ENCODE data around the gene UBAC2.

UBAC2 gene

DNA sequence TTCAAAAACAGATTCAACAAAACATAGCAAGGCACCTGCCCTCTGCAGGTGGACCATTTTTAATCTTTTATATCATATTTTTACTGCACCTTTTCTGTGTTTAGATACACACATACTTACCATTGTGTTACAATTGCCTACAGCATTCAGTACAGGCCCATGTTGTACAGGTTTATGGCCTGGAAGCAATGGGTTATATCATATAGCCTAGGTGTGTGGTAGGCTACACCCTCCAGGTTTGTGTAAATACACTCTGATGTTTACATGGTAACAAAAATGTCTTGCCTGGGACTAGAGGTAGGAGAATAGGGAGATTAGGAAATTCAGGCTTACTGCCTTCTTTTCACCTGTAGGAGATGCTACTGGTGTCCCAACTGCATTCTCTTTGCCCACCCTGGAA lies 8.2 kb upstream of the UBAC2 start:
- Histone ChIP-seq H4K20me1 (ENCODE audit: insufficient read depth) (no peaks in the 10 kb centered on the region), H3K36me3 (ENCODE audit: insufficient read depth) (no peaks in the 10 kb centered on the region), H3K9ac (no peak overlapping the region), H3K27me3 (ENCODE audit: insufficient read depth, low read depth) (no peaks in the 10 kb centered on the region), H3K4me1 (ENCODE audit: low read depth, poor library complexity, severe bottlenecking) (no peaks in the 10 kb centered on the region), H3K79me2 (ENCODE audit: insufficient read depth, low read depth) (no peaks in the 10 kb centered on the region), H3K27ac (no peak overlapping the region), H3K4me2 (no peak overlapping the region), H2AFZ (ENCODE audit: low read depth) (no peak overlapping the region), H3K4me3 (IDR thresholded peaks at IDR 0.05; ENCODE audit: insufficient read depth, low read depth, low read length) (no peak overlapping the region)
- no peak for TF ChIP-seq CTCF (conservative IDR thresholded peaks at IDR 0.05; ENCODE audit: low read depth, low read length)

- Histone ChIP-seq H3K27me3 (ENCODE audit: insufficient read depth, low read depth) (no peaks in the 10 kb centered on the region), H4K20me1 (ENCODE audit: insufficient read depth) (no peaks in the 10 kb centered on the region), H3K36me3 (ENCODE audit: insufficient read depth) (no peaks in the 10 kb centered on the region), H3K79me2 (ENCODE audit: insufficient read depth, low read depth) (no peaks in the 10 kb centered on the region), H3K4me1 (ENCODE audit: low read depth, poor library complexity, severe bottlenecking) (no peaks in the 10 kb centered on the region), H3K9ac (no peak overlapping the region), H3K4me3 (IDR thresholded peaks at IDR 0.05; ENCODE audit: insufficient read depth, low read depth, low read length) (no peak overlapping the region), H3K4me2 (no peak overlapping the region), H2AFZ (ENCODE audit: low read depth) (no peak overlapping the region), H3K27ac (no peak overlapping the region)
- no peak for TF ChIP-seq CTCF (conservative IDR thresholded peaks at IDR 0.05; ENCODE audit: low read depth, low read length)
These were observed 7.5 kb upstream of the UBAC2 start for GRCh38 chr13:99193152-99193551.

DNA sequence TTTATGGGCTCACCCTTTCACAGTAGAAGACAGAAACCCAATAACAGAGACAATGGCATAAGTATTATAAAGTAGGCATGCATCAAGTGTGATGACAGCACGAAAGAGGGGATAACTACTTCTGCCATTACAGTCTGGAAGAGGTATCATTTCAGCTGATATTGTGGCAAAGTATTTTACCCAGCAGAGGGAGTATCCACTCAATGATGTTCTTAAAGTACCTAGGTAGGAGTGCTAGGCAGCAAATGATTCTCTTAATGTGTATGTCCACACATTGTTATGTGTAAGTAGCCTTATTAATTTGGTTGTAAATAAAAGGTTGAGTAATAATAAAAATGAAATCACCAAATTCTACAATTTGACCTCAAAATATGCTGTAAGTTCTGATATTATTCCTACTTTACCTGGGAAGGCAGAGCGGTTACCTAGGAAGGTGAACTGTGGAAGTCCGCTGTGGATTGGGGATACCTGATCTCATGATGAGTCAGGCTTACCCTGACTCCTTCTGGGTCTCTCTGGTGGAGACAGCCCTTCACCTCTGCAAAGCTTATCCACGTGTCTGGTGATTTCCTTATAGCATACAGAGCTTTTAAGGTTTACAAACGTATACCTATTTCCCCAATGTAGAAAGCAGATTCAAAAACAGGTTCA lies 4.1 kb upstream of the UBAC2 start:
- H3K36me3 ChIP-seq (ENCODE audit: insufficient read depth), result no peaks in the 10 kb centered on the region
- H3K4me1 ChIP-seq (ENCODE audit: low read depth, poor library complexity, severe bottlenecking), result peaks cover 4% of the 10 kb centered on the region
- no peak overlapping the region for H2AFZ ChIP-seq (ENCODE audit: low read depth)
- no peaks in the 10 kb centered on the region for H3K79me2 ChIP-seq (ENCODE audit: insufficient read depth, low read depth)
- no peak for TF ChIP-seq CTCF (conservative IDR thresholded peaks at IDR 0.05; ENCODE audit: low read depth, low read length)
- H3K27me3 ChIP-seq (ENCODE audit: insufficient read depth, low read depth), result no peaks in the 10 kb centered on the region
- H4K20me1 ChIP-seq (ENCODE audit: insufficient read depth), result no peaks in the 10 kb centered on the region
- H3K4me3 ChIP-seq (IDR thresholded peaks at IDR 0.05; ENCODE audit: insufficient read depth, low read depth, low read length), result no peak overlapping the region
- no peak overlapping the region for H3K4me2 ChIP-seq
- H3K27ac ChIP-seq, result no peak overlapping the region
- no peak overlapping the region for H3K9ac ChIP-seq

- H3K27me3 ChIP-seq (ENCODE audit: insufficient read depth, low read depth), result no peaks in the 10 kb centered on the region
- H3K4me3 ChIP-seq (IDR thresholded peaks at IDR 0.05; ENCODE audit: insufficient read depth, low read depth, low read length), result no peak overlapping the region
- no peak for TF ChIP-seq CTCF (conservative IDR thresholded peaks at IDR 0.05; ENCODE audit: low read depth, low read length)
- no peak overlapping the region for H3K27ac ChIP-seq
- H3K36me3 ChIP-seq (ENCODE audit: insufficient read depth), result no peaks in the 10 kb centered on the region
- peaks cover 4% of the 10 kb centered on the region for H3K4me1 ChIP-seq (ENCODE audit: low read depth, poor library complexity, severe bottlenecking)
- no peaks in the 10 kb centered on the region for H4K20me1 ChIP-seq (ENCODE audit: insufficient read depth)
- H3K9ac ChIP-seq, result no peak overlapping the region
- no peak overlapping the region for H3K4me2 ChIP-seq
- no peaks in the 10 kb centered on the region for H3K79me2 ChIP-seq (ENCODE audit: insufficient read depth, low read depth)
- H2AFZ ChIP-seq (ENCODE audit: low read depth), result no peak overlapping the region
These were observed 3.5 kb upstream of the UBAC2 start for GRCh38 chr13:99197117-99197651.
